GM12865 (cell line): Measurements from ENCODE around the gene ASXL3.

ENCODE experiments used
- DNase-seq: peaks from one replicate; pipeline ENCODE4 v3.0.0; 2010; ENCODE audit warnings: low read depth
- H3K4me3 ChIP-seq: 2 replicates; pipeline ENCODE4 v1.5.1; 2011; ENCODE audit warnings: mild to moderate bottlenecking, low read depth, low read length, control low read depth
- TF ChIP-seq, protein P1 (sequence below): IDR thresholded peaks from 2 replicates; pipeline ENCODE4 v1.5.1; 2011; ENCODE audit warnings: low read length, control low read depth, low read depth, inconsistent platforms; ENCODE audit not compliant: insufficient read depth; ENCODE audit errors: missing control alignments

ASXL3 gene

DNA sequence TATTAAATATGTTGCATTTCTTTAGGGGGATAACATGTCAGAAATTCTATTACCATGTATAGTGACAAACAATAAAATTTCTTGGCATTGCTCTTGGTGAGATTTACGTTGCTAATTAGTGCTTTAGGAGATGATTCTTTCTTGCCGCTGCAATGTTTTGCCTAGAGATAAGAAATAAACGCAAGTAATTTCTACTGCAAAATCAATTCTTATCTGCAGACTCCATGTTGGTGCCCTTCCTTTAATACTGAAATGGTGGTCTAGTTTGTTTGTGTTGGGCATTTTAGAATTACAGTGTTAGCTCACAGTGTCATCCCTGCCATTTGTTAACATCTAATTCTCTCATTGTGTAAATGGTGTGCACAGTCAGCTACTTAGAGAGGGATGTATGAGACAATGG, 34.6 kb downstream of the ASXL3 start:
- no peak for DNase-seq
- H3K4me3 ChIP-seq, result no peak overlapping the region
- TF ChIP-seq, protein P1, sequence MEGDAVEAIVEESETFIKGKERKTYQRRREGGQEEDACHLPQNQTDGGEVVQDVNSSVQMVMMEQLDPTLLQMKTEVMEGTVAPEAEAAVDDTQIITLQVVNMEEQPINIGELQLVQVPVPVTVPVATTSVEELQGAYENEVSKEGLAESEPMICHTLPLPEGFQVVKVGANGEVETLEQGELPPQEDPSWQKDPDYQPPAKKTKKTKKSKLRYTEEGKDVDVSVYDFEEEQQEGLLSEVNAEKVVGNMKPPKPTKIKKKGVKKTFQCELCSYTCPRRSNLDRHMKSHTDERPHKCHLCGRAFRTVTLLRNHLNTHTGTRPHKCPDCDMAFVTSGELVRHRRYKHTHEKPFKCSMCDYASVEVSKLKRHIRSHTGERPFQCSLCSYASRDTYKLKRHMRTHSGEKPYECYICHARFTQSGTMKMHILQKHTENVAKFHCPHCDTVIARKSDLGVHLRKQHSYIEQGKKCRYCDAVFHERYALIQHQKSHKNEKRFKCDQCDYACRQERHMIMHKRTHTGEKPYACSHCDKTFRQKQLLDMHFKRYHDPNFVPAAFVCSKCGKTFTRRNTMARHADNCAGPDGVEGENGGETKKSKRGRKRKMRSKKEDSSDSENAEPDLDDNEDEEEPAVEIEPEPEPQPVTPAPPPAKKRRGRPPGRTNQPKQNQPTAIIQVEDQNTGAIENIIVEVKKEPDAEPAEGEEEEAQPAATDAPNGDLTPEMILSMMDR, result no peak

DNA sequence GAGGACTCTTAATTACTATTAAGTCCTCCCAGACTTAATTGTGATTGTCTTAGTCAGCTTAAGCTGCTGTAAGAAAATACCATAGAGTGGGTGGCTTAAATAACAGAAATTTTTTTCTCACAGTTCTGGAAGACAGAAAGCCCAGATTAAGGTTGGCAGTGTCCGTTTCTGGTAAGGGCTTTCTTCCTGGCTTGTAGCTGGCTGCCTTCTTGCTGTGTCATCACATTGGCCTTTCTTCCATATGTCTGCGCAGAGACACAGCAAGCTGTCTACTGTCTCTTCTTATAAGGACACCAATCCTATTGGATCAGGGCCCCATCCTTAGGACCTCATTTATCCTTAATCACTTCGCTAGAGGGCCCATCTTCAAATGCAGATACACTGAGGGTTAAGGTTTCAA, 38.5 kb downstream of the ASXL3 start:
- no peak for DNase-seq

DNA sequence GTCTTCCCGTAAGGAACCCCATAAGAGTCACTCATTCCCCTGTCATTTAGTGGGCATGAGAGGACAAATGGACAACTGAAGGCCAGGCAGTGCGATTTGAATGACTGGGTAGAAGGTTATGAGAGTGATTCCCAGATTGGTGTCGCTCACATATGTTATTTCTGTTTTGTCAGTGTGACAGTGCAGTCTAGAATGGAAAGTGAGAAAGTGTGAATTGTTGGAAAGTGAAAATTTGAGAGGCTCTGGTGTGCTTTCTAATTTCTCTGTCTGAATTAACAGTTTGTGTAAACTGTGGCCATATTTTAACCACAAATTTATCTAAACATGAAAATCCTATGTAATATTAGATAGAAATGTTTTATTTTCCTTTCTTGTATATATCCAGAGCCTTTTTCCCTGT, 49.1 kb downstream of the ASXL3 start:
- no peak overlapping the region for H3K4me3 ChIP-seq
- TF ChIP-seq, protein P1, result no peak
- DNase-seq, result no peak

More for the DNA sequence above, 38.5 kb downstream of the ASXL3 start:
- no peak overlapping the region for H3K4me3 ChIP-seq
- TF ChIP-seq, protein P1, result no peak

DNA sequence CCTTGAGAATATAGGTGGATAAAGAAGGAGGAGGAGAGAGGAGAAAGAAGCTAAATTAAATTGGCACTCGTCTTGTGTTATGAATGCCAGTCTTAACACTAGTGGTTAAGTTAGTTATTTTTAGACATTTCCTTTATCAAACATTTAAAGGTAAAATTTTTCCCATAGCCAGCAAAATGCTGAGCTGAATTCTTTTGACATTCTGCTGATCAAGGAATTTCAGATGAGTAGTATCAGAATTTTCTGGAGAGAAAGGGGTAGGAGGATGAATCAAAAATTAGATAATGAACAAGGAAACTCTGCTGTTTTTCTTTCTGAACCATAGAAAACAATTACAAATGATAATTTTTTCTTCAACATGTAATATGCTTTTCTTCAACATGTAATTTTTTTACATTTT, 52.5 kb downstream of the ASXL3 start:
- no peak for DNase-seq
- no peak overlapping the region for H3K4me3 ChIP-seq
- TF ChIP-seq, protein P1, result no peak

DNA sequence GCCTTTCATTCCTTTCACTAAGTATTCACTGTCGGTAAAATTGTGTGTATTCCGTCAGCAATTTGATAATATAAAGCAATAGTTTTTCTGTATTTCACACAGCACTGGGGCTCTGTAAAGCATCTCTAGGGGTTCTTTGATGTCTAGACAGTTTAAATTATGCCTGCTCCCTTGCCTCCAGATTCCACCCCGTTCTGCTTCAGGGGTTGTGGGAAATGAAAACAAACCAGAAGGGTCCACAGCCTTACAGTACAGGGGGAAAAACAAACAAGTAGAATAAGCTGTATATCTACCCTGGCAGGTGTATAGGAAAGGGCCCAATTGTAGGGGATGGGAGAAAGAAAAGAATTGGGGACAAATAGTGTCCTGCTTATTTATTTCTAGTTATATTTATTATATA, 63.1 kb downstream of the ASXL3 start:
- no peak overlapping the region for H3K4me3 ChIP-seq
- DNase-seq, result no peak
- TF ChIP-seq, protein P1, result no peak

DNA sequence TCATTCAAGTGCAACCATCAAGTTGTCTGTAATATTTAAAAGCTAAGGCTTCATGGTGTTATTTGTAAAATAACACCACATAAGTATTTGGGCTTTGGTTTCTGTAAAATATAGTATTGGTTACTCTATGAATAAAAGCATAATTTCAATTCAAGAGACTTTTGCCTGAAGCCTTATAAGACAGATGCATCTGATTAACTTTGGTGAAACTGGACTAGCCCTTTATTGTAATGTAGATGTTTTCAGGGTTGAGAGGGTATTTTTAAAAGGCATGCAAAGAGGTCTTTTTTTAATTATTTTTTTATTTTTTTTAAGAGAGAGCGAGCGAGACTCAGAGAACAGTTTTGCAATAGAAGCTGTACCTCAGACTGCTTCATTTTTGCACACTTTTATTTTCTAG, 66.5 kb downstream of the ASXL3 start:
- no peak for DNase-seq
- no peak overlapping the region for H3K4me3 ChIP-seq
- TF ChIP-seq, protein P1, result no peak

DNA sequence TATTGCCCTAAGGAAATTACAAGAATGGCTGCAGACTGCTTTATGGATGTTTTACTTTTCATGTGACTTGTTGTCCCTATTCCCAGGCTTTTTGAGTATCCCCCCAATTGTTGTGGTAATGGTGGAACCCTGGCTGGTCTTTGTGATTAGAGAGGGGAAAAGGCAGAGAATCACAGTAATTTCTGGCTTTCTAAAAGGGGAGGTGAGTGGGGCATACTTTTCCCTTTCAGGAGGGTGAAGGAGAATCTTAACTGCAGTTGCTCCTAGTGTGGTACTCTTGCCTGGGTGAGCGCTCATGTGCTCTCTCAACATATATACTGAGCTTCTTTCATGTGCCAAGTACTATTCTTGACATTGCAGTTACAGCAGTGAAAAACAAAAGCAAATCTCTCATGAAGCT, 69.3 kb downstream of the ASXL3 start:
- TF ChIP-seq, protein P1, result no peak
- H3K4me3 ChIP-seq, result no peak overlapping the region
- DNase-seq, result no peak
